MM.1S (cell line): ENCODE results near the gene ENTPD5.

ENCODE experiments used
- DNase-seq: peaks from one replicate; pipeline ENCODE4 v3.0.0-alpha.2; 2015
- H2AFZ ChIP-seq: fragments of 300-600 bp; sonication (generic); 2 replicates; pipeline ENCODE4 v1.6.0; 2016; ENCODE audit warnings: antibody characterized with exemption, low read length
- H3F3A ChIP-seq: fragments of 300-600 bp; sonication (generic); 2 replicates; pipeline ENCODE4 v1.6.1; 2016; ENCODE audit warnings: mild to moderate bottlenecking, antibody characterized with exemption, low read length, moderate library complexity, mixed read lengths; ENCODE audit not compliant: insufficient read depth
- H3K27ac ChIP-seq: fragments of 300-600 bp; sonication (generic); 2 replicates; pipeline ENCODE4 v1.5.1; 2016; ENCODE audit warnings: mild to moderate bottlenecking, low read length
- H3K27me3 ChIP-seq: fragments of 300-600 bp; sonication (generic); replicated peaks from 2 replicates; pipeline ENCODE4 v1.6.0; 2016; ENCODE audit warnings: low read length; ENCODE audit not compliant: insufficient read depth
- H3K36me3 ChIP-seq: fragments of 300-600 bp; sonication (generic); replicated peaks from 2 replicates; pipeline ENCODE4 v1.6.1; 2016; ENCODE audit warnings: mild to moderate bottlenecking, low read length, mixed read lengths; ENCODE audit not compliant: insufficient read depth
- H3K4me1 ChIP-seq: fragments of 300-600 bp; sonication (generic); 2 replicates; pipeline ENCODE4 v1.6.1; 2016; ENCODE audit warnings: low read length, mixed read lengths
- H3K4me2 ChIP-seq: fragments of 300-600 bp; sonication (generic); 2 replicates; pipeline ENCODE4 v1.6.0; 2016; ENCODE audit warnings: low read depth, low read length
- H3K4me3 ChIP-seq: fragments of 300-600 bp; sonication (generic); 2 replicates; pipeline ENCODE4 v1.5.1; 2016; ENCODE audit warnings: low read length, mixed read lengths
- H3K79me2 ChIP-seq: fragments of 300-600 bp; sonication (generic); 2 replicates; pipeline ENCODE4 v1.6.1; 2016; ENCODE audit warnings: mixed run types, low read length, mixed read lengths
- H3K9ac ChIP-seq: fragments of 300-600 bp; sonication (generic); 2 replicates; pipeline ENCODE4 v1.6.1; 2016; ENCODE audit warnings: low read length, mixed read lengths
- H3K9me2 ChIP-seq: fragments of 300-600 bp; sonication (generic); replicated peaks from 2 replicates; pipeline ENCODE4 v1.6.1; 2016; ENCODE audit warnings: mild to moderate bottlenecking, low read length, mixed read lengths; ENCODE audit not compliant: insufficient read depth
- H3K9me3 ChIP-seq: fragments of 300-600 bp; sonication (generic); replicated peaks from 2 replicates; pipeline ENCODE4 v1.6.1; 2016; ENCODE audit warnings: mild to moderate bottlenecking, low read length, mixed read lengths; ENCODE audit not compliant: insufficient read depth
- H4K20me1 ChIP-seq: fragments of 300-600 bp; sonication (generic); 2 replicates; pipeline ENCODE4 v1.6.1; 2016; ENCODE audit warnings: mild to moderate bottlenecking, low read length, moderate library complexity, mixed read lengths; ENCODE audit not compliant: insufficient read depth
- CTCF ChIP-seq: fragments of 300-600 bp; sonication (generic); IDR thresholded peaks from 2 replicates; pipeline ENCODE4 v1.5.1; 2016; ENCODE audit warnings: antibody characterized with exemption, low read length, mixed read lengths
- EZH2 ChIP-seq: fragments of 300-600 bp; sonication (generic); optimal IDR thresholded peaks from 2 replicates; pipeline ENCODE3; 2017; ENCODE audit warnings: low read depth, mild to moderate bottlenecking, antibody characterized with exemption, low read length, mixed read lengths
- EZH2phosphoT487 ChIP-seq: fragments of 300-600 bp; sonication (generic); IDR thresholded peaks from 2 replicates; pipeline ENCODE4 v1.6.1; 2018; ENCODE audit warnings: antibody characterized with exemption, low read length

The ENTPD5 gene

GRCh38 chr14:73913256-73913655, 105.8 kb downstream of the ENTPD5 start:
- H3K9me3 ChIP-seq = no peaks in the 10 kb centered on the region
- H3K4me3 ChIP-seq = no peak overlapping the region
- H3K79me2 ChIP-seq = no peaks in the 10 kb centered on the region
- H2AFZ ChIP-seq = no peak overlapping the region
- DNase-seq = no peak
- H3K4me1 ChIP-seq = no peaks in the 10 kb centered on the region
- no peaks in the 10 kb centered on the region for H3K9me2 ChIP-seq
- no peak overlapping the region for H3K9ac ChIP-seq
- H3K36me3 ChIP-seq = no peaks in the 10 kb centered on the region
- H4K20me1 ChIP-seq = no peaks in the 10 kb centered on the region
- H3K4me2 ChIP-seq = no peak overlapping the region
- no peak for TF ChIP-seq EZH2
- no peak for TF ChIP-seq EZH2phosphoT487
- TF ChIP-seq CTCF = no peak
- no peak overlapping the region for H3K27ac ChIP-seq
- H3F3A ChIP-seq = no peaks in the 10 kb centered on the region
- no peaks in the 10 kb centered on the region for H3K27me3 ChIP-seq

GRCh38 chr14:73909681-73910080, 109.4 kb downstream of the ENTPD5 start:
- Histone ChIP-seq H3K9me3 (no peaks in the 10 kb centered on the region), H3F3A (no peaks in the 10 kb centered on the region), H3K9me2 (no peaks in the 10 kb centered on the region), H4K20me1 (no peaks in the 10 kb centered on the region), H3K4me1 (no peaks in the 10 kb centered on the region), H3K4me3 (no peak overlapping the region), H3K79me2 (no peaks in the 10 kb centered on the region), H3K27ac (no peak overlapping the region), H3K9ac (no peak overlapping the region), H3K27me3 (no peaks in the 10 kb centered on the region), H2AFZ (no peak overlapping the region), H3K4me2 (no peak overlapping the region), H3K36me3 (no peaks in the 10 kb centered on the region)
- TF ChIP-seq EZH2phosphoT487 (no peak), CTCF (no peak), EZH2 (no peak)
- no peak for DNase-seq
